ENCODE measurements around the gene CBX8.

DNA sequence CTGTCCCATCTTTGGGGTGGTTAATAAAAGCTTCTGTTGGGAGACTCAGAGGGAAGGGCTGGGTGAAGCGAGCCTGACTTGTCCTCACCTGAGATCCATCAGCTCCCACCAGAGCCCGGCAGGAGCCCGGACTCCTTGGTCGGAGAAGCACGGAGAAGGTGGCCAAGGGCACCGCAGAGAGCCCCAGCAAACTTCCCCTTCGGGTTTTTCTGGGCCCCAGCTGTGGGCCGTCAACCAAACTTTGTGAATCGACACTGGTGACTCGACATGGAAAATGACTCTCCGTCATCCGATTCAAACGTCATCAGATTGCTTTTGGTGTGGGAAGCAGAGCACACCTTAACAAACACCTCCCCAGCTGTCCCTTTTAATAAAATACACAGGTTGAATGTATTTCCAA lies 44.7 kb downstream of the CBX8 start:
- no peak for TF ChIP-seq POLR2AphosphoS5 (IDR thresholded peaks at IDR 0.05)
- TF ChIP-seq POLR2A (IDR thresholded peaks at IDR 0.05; ENCODE audit: low read depth), result no peak
- TF ChIP-seq EP300 (IDR thresholded peaks at IDR 0.05), result no peak
- TF ChIP-seq, protein P1, sequence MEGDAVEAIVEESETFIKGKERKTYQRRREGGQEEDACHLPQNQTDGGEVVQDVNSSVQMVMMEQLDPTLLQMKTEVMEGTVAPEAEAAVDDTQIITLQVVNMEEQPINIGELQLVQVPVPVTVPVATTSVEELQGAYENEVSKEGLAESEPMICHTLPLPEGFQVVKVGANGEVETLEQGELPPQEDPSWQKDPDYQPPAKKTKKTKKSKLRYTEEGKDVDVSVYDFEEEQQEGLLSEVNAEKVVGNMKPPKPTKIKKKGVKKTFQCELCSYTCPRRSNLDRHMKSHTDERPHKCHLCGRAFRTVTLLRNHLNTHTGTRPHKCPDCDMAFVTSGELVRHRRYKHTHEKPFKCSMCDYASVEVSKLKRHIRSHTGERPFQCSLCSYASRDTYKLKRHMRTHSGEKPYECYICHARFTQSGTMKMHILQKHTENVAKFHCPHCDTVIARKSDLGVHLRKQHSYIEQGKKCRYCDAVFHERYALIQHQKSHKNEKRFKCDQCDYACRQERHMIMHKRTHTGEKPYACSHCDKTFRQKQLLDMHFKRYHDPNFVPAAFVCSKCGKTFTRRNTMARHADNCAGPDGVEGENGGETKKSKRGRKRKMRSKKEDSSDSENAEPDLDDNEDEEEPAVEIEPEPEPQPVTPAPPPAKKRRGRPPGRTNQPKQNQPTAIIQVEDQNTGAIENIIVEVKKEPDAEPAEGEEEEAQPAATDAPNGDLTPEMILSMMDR (IDR thresholded peaks at IDR 0.05), result no peak
